ENCODE results near the gene RANBP17. TPM values are rescaled to one million over a fixed set of nuclear protein-coding genes. Genes with fewer than 3 reads are reported as not detected.

RANBP17 gene
- total and polyA plus RNA-seq, 2 of the 4 experiments (the other 2 are of a cell fraction): 8.2 to 29.0 TPM

DNA sequence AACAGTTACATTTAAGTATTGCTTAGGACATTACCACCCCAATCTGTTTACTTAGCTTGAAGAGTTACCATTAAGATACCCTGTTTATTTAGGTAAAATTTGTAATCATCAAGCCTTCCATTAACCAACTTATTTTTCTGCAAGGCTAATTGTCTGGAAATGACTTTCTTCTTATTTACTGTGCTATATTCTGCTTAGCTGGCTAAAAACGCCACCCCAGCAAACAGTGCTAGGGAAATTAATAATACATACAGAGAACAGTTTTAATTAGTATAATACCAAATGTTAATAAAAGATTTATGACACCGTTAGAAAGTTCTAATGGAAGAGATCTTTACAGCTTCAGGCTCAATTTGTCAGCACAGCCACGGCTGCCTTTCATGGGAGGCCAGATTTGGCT lies 461.2 kb downstream of the RANBP17 start:
- H3K4me3 ChIP-seq (ENCODE audit: insufficient read depth, low read depth, low read length): no peak overlapping the region
- no peak overlapping the region for H2AK5ac ChIP-seq (ENCODE audit: low read depth, low read length)
- H3K9me3 ChIP-seq (ENCODE audit: control insufficient read depth, insufficient read depth, low read length): peaks cover 3% of the 10 kb centered on the region; the same call in 1 of the 2 replicates
- H4K5ac ChIP-seq (ENCODE audit: low read depth, low read length): no peak overlapping the region
- H3K36me3 ChIP-seq (ENCODE audit: control insufficient read depth, insufficient read depth, low read length): no peaks in the 10 kb centered on the region
- no peak overlapping the region for H2BK5ac ChIP-seq (ENCODE audit: low read depth, low read length, poor library complexity, severe bottlenecking)
- WGBS, 2 experiments (ENCODE audit: extremely low coverage in 2 of 2, insufficient read length in 1 of 2): no CpG with 5 or more reads among the region's 3 CpGs
- no peak overlapping the region for H3K18ac ChIP-seq (ENCODE audit: low read depth, low read length)
- H2BK15ac ChIP-seq (ENCODE audit: low read depth, low read length): no peak overlapping the region
- H2BK120ac ChIP-seq (ENCODE audit: low read depth, low read length): no peak overlapping the region
- ChIA-PET POLR2A (ENCODE audit: unreplicated experiment) (no interaction called here), CTCF (interaction anchor here (2.0 kb wide), 1 partner anchor 11 kb away, joined by 10 read pairs; no protein-coding TSS in a partner anchor)
- no peak overlapping the region for H3K56ac ChIP-seq (ENCODE audit: extremely low read depth, insufficient read depth, low read length)
- no peak overlapping the region for H3K9ac ChIP-seq (ENCODE audit: low read depth, low read length)
- no peaks in the 10 kb centered on the region for H4K20me1 ChIP-seq (ENCODE audit: insufficient read depth, low read length)
- no peaks in the 10 kb centered on the region for H3K4me1 ChIP-seq (ENCODE audit: control insufficient read depth, insufficient read depth, low read length)
- no peak overlapping the region for H2AK9ac ChIP-seq (replicated peaks; ENCODE audit: low read depth, low read length, poor library complexity)
- H3K27me3 ChIP-seq (ENCODE audit: control insufficient read depth, insufficient read depth, low read length): peaks cover 65% of the 10 kb centered on the region
- ATAC-seq (ENCODE audit: low read depth) (no peak), DNase-seq (no peak)
- no peaks in the 10 kb centered on the region for H3K79me1 ChIP-seq (ENCODE audit: low read depth in 1 of 2, low read length in 2 of 2)
- no peak overlapping the region for H3K4me2 ChIP-seq (ENCODE audit: low read depth, low read length)
- no peak overlapping the region for H2BK20ac ChIP-seq (ENCODE audit: low read depth, low read length)
- dilution Hi-C loops (cut with HindIII; ENCODE audit: low sequenced_read_pairs, unreplicated experiment) (no loop called here), in situ Hi-C loops (cut with MboI; ENCODE audit: low sequenced_read_pairs) (no loop called here), intact Hi-C loops (cut with micrococcal nuclease) (no loop called here)
- no peak overlapping the region for H4K91ac ChIP-seq (ENCODE audit: insufficient read depth, low read depth, low read length)
- peak; percentile 38; the same call in 1 of the 2 replicates for TF ChIP-seq MAFK (IDR thresholded peaks at IDR 0.05; ENCODE audit: low read depth, low read length)
- no peak for TF ChIP-seq SMC3 (IDR thresholded peaks at IDR 0.05; ENCODE audit: low read depth, low read length)
- no peak for TF ChIP-seq FOS (IDR thresholded peaks at IDR 0.05; ENCODE audit: low read depth, low read length)
- no peak overlapping the region for H3K23ac ChIP-seq (ENCODE audit: low read depth, low read length)
- H2AFZ ChIP-seq (replicated peaks; ENCODE audit: low read length, poor library complexity): no peak overlapping the region
- no peak overlapping the region for H4K8ac ChIP-seq (ENCODE audit: low read depth in 2 of 2, low read length in 2 of 2)
- H3K4ac ChIP-seq (ENCODE audit: low read depth, low read length): no peak overlapping the region
- no TSS peak for BruUV-seq (replicated peaks)
- no peak overlapping the region for H3K27ac ChIP-seq (ENCODE audit: insufficient read depth, low read length)
- H3K9me1 ChIP-seq (ENCODE audit: insufficient read depth, low read length): no peaks in the 10 kb centered on the region
- H3K14ac ChIP-seq (replicated peaks; ENCODE audit: low read depth, low read length): no peak overlapping the region

All from IMR-90 (cell line).